HepG2 (cell line): Measurements from ENCODE around the gene MAST1. TPM values are rescaled to one million over a fixed set of nuclear protein-coding genes. Genes with fewer than 3 reads are reported as not detected.
A peak's percentile ranks its signal among the peaks of the same experiment; 100 is the strongest.

Source experiments
- AGO2 ChIP-seq: fragments of 200-400 bp; formaldehyde crosslinking; optimal IDR thresholded peaks from 2 replicates; pipeline ENCODE3; 2017; ENCODE audit warnings: mild to moderate bottlenecking, low read depth, low read length, moderate library complexity
- CREB1 ChIP-seq, 2 experiments: fragments of 450-650 bp in 1 of 2; IDR thresholded peaks; 2 replicates each; pipeline ENCODE4 v1.6.1; 2016 to 2017; ENCODE audit warnings: control low read depth in 1 of 2, mild to moderate bottlenecking in 1 of 2, missing compliant biosample characterization in 1 of 2, missing genetic modification characterization in 1 of 2
- DRAP1 ChIP-seq: IDR thresholded peaks from 2 replicates; pipeline ENCODE4 v1.6.1; 2016; ENCODE audit warnings: missing genetic modification reagents, missing compliant biosample characterization
- E2F2 ChIP-seq: sonication (generic); formaldehyde crosslinking; IDR thresholded peaks from 2 replicates; pipeline ENCODE4 v1.4.0; 2020; ENCODE audit warnings: missing genetic modification reagents, borderline replicate concordance
- FOSL2 ChIP-seq: sonication (generic); formaldehyde crosslinking; IDR thresholded peaks from 2 replicates; pipeline ENCODE4 v1.4.0; 2020; ENCODE audit warnings: missing genetic modification reagents
- HBP1 ChIP-seq: IDR thresholded peaks from 2 replicates; pipeline ENCODE4 v1.6.1; 2016; ENCODE audit warnings: low read depth, control low read depth
- IRF1 ChIP-seq: sonication (generic); formaldehyde crosslinking; IDR thresholded peaks from 2 replicates; pipeline ENCODE4 v1.4.0; 2020; ENCODE audit warnings: low read depth, mild to moderate bottlenecking, missing genetic modification reagents
- MXI1 ChIP-seq: IDR thresholded peaks from 3 replicates; pipeline ENCODE4 v1.6.1; 2012; ENCODE audit warnings: low read depth, low read length, inconsistent platforms, borderline replicate concordance
- NAIF1 ChIP-seq: sonication (generic); formaldehyde crosslinking; IDR thresholded peaks from 2 replicates; pipeline ENCODE4 v1.5.0; 2020; ENCODE audit warnings: mild to moderate bottlenecking, missing genetic modification reagents, borderline replicate concordance
- NPAS2 ChIP-seq: sonication (generic); formaldehyde crosslinking; IDR thresholded peaks from 2 replicates; pipeline ENCODE4 v1.8.0; 2022; ENCODE audit warnings: mild to moderate bottlenecking, missing genetic modification reagents, borderline replicate concordance
- POLR2AphosphoS2 ChIP-seq: IDR thresholded peaks from 2 replicates; pipeline ENCODE4 v1.6.1; 2011; ENCODE audit warnings: low read depth, low read length, improper control_type of control experiment
- SMAD3 ChIP-seq: sonication (generic); formaldehyde crosslinking; IDR thresholded peaks from 2 replicates; pipeline ENCODE4 v1.4.0; 2020; ENCODE audit warnings: missing genetic modification reagents
- TCF7L2 ChIP-seq: IDR thresholded peaks from 2 replicates; pipeline ENCODE4 v1.6.1; 2011; ENCODE audit warnings: mild to moderate bottlenecking, low read depth, low read length, moderate library complexity
- THAP11 ChIP-seq: IDR thresholded peaks from 2 replicates; pipeline ENCODE4 v1.6.1; 2016; ENCODE audit warnings: missing biosample characterization, missing genetic modification reagents
- TRIM24 ChIP-seq: sonication (generic); formaldehyde crosslinking; IDR thresholded peaks from 2 replicates; pipeline ENCODE4 v1.8.0; 2022; ENCODE audit warnings: mild to moderate bottlenecking, missing genetic modification reagents
- XRCC5 ChIP-seq: fragments of 200-400 bp; formaldehyde crosslinking; optimal IDR thresholded peaks from 2 replicates; pipeline ENCODE3; 2017; ENCODE audit warnings: mild to moderate bottlenecking, low read length
- ZBTB25 ChIP-seq: IDR thresholded peaks from 2 replicates; pipeline ENCODE4 v1.6.1; 2018; ENCODE audit warnings: missing genetic modification reagents
- ZNF335 ChIP-seq: sonication (generic); formaldehyde crosslinking; IDR thresholded peaks from 2 replicates; pipeline ENCODE4 v1.4.0; 2020; ENCODE audit warnings: missing genetic modification reagents
- ZNF543 ChIP-seq: sonication (generic); formaldehyde crosslinking; IDR thresholded peaks from 2 replicates; pipeline ENCODE4 v1.4.0; 2020; ENCODE audit warnings: mild to moderate bottlenecking, missing genetic modification reagents
- ZNF746 ChIP-seq: sonication (generic); formaldehyde crosslinking; IDR thresholded peaks from 2 replicates; pipeline ENCODE4 v1.8.0; 2022; ENCODE audit warnings: mild to moderate bottlenecking, missing genetic modification reagents
- ZNF773 ChIP-seq: sonication (generic); formaldehyde crosslinking; IDR thresholded peaks from 2 replicates; pipeline ENCODE4 v1.4.0; 2020; ENCODE audit warnings: missing genetic modification reagents, borderline replicate concordance
- ZSCAN20 ChIP-seq: sonication (generic); formaldehyde crosslinking; IDR thresholded peaks from 2 replicates; pipeline ENCODE4 v1.4.0; 2020; ENCODE audit warnings: missing genetic modification reagents, mild to moderate bottlenecking, borderline replicate concordance
- ZSCAN29 ChIP-seq: sonication (generic); formaldehyde crosslinking; conservative IDR thresholded peaks from 2 replicates; pipeline ENCODE4 v1.4.0; 2020; ENCODE audit warnings: mild to moderate bottlenecking, missing genetic modification reagents
- polyA plus RNA-seq, 8 experiments: library from polyadenylated mRNA; depleted of rRNA in 3 of 8; stranded (reverse) in 7 of 8; unstranded in 1 of 8; fragments of >200 nt; fragmentation: Illumina TruSeq in 4 of 8; extraction: Trizol in 4 of 8; gene quantifications; 2 replicates each; pipeline versions ENCODE4 v1.2.1 to v1.2.3, GENCODE V29; 2011 to 2016; ENCODE audit warnings: low read depth in 4 of 8, missing spikeins in 1 of 8, mixed read lengths in 1 of 8; ENCODE audit not compliant: insufficient read depth in 1 of 8
- total RNA-seq, 5 experiments: library from RNA; depleted of rRNA; stranded (reverse); fragments of >200 nt; fragmentation: Illumina TruSeq; extraction: Trizol; gene quantifications; 2 replicates each; pipeline ENCODE4 v1.2.3, GENCODE V29; 2016; ENCODE audit warnings: low read depth in 1 of 5

Gene MAST1
- total and polyA plus RNA-seq, 2 of the 13 experiments (the other 11 are each of a cell fraction or from before 2014, with no cell fraction given) = 0.73 to 4.7 TPM

GRCh38 chr19:12793290-12794195 lies 44.8 kb upstream of the MAST1 start (continued):
- TF ChIP-seq ZNF773 (CRISPR knock-in tag) (no peak), HBP1 (peak; percentile 79; the same call in 1 of the 2 replicates), THAP11 (CRISPR knock-in tag) (peak; percentile 73), POLR2AphosphoS2 (peak; percentile 90), AGO2 (peak; percentile 69), ZNF543 (CRISPR knock-in tag) (no peak), ZSCAN29 (no peak), ZNF335 (CRISPR knock-in tag) (peak; percentile 71; the same call in 1 of the 2 replicates), NAIF1 (CRISPR knock-in tag) (no peak; the same call in 1 of the 2 replicates), XRCC5 (peak; percentile 15), NPAS2 (no peak), ZSCAN20 (peak; percentile 63; the same call in 1 of the 2 replicates), ZBTB25 (CRISPR knock-in tag) (peak; percentile 58; the same call in 1 of the 2 replicates), TRIM24 (CRISPR knock-in tag) (no peak), E2F2 (CRISPR knock-in tag) (no peak), MXI1 (peak; percentile 58; the same call in 1 of the 3 replicates), DRAP1 (peak; percentile 53; the same call in 1 of the 2 replicates), IRF1 (0 out of 2 replicates have a peak, but pooled peaks have one; percentile 35), FOSL2 (CRISPR knock-in tag) (peak; percentile 72), CREB1 (IDR thresholded peaks at IDR 0.05) (peak; percentile 88), CREB1 (CRISPR knock-in tag; IDR thresholded peaks at IDR 0.05) (peak; percentile 89), TCF7L2 (no peak), ZNF746 (CRISPR knock-in tag) (no peak), SMAD3 (CRISPR knock-in tag) (no peak; the same call in 1 of the 2 replicates)
